ENCODE data around the gene ADGRL3.

Gene ADGRL3

GRCh38 chr4:61293707-61294400, 93.7 kb downstream of the ADGRL3 start:
- TF ChIP-seq, protein P1, sequence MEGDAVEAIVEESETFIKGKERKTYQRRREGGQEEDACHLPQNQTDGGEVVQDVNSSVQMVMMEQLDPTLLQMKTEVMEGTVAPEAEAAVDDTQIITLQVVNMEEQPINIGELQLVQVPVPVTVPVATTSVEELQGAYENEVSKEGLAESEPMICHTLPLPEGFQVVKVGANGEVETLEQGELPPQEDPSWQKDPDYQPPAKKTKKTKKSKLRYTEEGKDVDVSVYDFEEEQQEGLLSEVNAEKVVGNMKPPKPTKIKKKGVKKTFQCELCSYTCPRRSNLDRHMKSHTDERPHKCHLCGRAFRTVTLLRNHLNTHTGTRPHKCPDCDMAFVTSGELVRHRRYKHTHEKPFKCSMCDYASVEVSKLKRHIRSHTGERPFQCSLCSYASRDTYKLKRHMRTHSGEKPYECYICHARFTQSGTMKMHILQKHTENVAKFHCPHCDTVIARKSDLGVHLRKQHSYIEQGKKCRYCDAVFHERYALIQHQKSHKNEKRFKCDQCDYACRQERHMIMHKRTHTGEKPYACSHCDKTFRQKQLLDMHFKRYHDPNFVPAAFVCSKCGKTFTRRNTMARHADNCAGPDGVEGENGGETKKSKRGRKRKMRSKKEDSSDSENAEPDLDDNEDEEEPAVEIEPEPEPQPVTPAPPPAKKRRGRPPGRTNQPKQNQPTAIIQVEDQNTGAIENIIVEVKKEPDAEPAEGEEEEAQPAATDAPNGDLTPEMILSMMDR (IDR thresholded peaks at IDR 0.05; ENCODE audit: insufficient read depth, low read depth, low read length, missing control alignments) = no peak
- no peak overlapping the region for H3K4me3 ChIP-seq (ENCODE audit: low read depth, low read length)
- DNase-seq (ENCODE audit: low read depth) = no peak

- no peak overlapping the region for H3K4me3 ChIP-seq (ENCODE audit: low read depth, low read length)
- TF ChIP-seq, protein P1 (IDR thresholded peaks at IDR 0.05; ENCODE audit: insufficient read depth, low read depth, low read length, missing control alignments) = no peak
- no peak for DNase-seq (ENCODE audit: low read depth)
Measured at GRCh38 chr4:61294936-61295335, 94.8 kb downstream of the ADGRL3 start.

GRCh38 chr4:61296144-61296543, 96.0 kb downstream of the ADGRL3 start:
- H3K4me3 ChIP-seq (ENCODE audit: low read depth, low read length) = no peak overlapping the region
- TF ChIP-seq, protein P1 (IDR thresholded peaks at IDR 0.05; ENCODE audit: insufficient read depth, low read depth, low read length, missing control alignments) = no peak
- DNase-seq (ENCODE audit: low read depth) = no peak

DNA sequence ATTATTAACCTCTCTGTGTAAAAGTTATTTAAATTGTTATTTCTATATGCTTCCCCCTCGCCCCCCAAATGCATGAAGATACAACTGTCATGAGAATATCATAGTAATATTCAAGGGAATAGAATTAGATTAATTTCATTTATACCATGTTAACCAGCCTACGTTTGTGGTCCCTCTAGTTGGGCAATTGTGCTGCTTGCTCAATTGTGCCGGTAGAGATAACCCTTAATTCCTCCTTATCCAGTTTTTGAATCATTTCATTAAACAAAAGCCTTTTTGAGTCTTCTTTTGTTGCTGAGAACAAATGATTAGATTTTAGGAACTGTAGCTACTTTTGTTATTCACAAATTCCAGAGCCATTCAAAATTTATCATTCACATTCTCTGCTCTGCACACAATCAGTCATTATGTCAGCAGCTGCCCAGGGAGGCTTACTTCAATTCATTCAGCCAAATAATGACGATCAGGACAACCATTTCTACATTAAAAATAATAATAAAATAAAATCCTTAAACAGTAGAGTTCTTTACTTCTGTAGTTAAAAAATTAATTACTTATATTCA, 98.1 kb downstream of the ADGRL3 start:
- TF ChIP-seq, protein P1 (IDR thresholded peaks at IDR 0.05; ENCODE audit: insufficient read depth, low read depth, low read length, missing control alignments) = no peak
- no peak overlapping the region for H3K4me3 ChIP-seq (ENCODE audit: low read depth, low read length)
- no peak for DNase-seq (ENCODE audit: low read depth)

GRCh38 chr4:61299316-61299715, 99.2 kb downstream of the ADGRL3 start:
- H3K4me3 ChIP-seq (ENCODE audit: low read depth, low read length) = no peak overlapping the region
- no peak for DNase-seq (ENCODE audit: low read depth)
- TF ChIP-seq, protein P1 (IDR thresholded peaks at IDR 0.05; ENCODE audit: insufficient read depth, low read depth, low read length, missing control alignments) = no peak

DNA sequence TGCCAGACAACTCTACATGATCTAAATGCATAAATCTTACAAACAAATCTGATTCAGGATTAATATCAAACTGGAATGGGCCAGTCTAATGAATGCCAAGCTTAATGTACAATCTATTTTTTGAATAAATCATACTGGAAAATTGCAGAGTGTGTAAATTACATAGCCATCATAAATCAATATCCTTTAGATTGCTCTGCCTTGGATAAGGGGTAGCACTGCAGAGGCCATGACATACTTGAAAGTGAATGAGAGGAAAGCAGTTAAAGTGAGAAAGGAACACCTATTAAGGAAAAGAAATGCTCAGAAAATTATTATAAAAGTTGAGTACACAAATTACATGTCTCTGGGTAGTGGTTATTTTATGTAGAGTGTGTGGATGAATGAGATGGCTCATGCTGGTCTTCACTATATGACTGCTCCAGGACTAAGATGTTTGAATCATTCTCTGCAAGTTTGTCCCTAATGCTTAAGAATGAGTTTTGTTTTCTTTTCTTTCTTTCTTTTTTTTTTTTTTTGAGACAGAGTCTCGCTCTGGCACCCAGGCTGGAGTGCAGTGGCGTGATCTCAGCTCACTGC, 100.2 kb downstream of the ADGRL3 start:
- no peak for DNase-seq (ENCODE audit: low read depth)
- TF ChIP-seq, protein P1 (IDR thresholded peaks at IDR 0.05; ENCODE audit: insufficient read depth, low read depth, low read length, missing control alignments) = no peak
- no peak overlapping the region for H3K4me3 ChIP-seq (ENCODE audit: low read depth, low read length)
